GM21529 (cell line): ENCODE measurements around the gene FBXO46.
"Not testable (repeated sequence)": the region's sequence is repeated elsewhere in the genome, so short reads cannot be mapped to it uniquely, and the experiment has no call there.

Experiments
- ATAC-seq: cut with Tn5 transposase; IDR thresholded peaks from one replicate; pipeline ENCODE4 v1.9.1; 2021; ENCODE audit not compliant: unreplicated experiment

FBXO46 gene

GRCh38 chr19:45729800-45730290 lies 851 bp downstream of the FBXO46 start:
- ATAC-seq, result no peak

DNA sequence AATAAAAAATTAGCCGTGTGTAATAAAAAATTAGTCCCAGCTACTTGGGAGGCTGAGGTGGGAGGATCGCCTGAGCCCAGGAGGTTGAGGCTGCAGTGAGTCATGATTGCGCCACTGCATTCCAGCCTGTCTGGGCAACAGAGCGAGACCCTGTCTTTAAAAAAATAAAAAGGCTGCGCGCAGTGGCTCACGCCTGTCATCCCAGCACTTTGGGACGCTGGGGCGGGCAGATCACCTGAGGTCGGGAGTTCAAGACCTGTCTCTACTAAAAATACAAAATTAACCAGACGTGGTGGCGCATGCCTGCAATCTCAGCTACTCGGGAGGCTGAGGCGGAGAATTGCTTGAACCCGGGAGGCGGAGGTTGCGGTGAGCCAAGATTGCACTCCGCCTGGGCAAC lies 2.0 kb downstream of the FBXO46 start:
- ATAC-seq, result not testable (repeated sequence)

GRCh38 chr19:45720065-45720464 lies 10.6 kb downstream of the FBXO46 start:
- ATAC-seq, result not testable (repeated sequence)

- ATAC-seq, result no peak
These were observed 12.6 kb downstream of the FBXO46 start for GRCh38 chr19:45717983-45718650.

DNA sequence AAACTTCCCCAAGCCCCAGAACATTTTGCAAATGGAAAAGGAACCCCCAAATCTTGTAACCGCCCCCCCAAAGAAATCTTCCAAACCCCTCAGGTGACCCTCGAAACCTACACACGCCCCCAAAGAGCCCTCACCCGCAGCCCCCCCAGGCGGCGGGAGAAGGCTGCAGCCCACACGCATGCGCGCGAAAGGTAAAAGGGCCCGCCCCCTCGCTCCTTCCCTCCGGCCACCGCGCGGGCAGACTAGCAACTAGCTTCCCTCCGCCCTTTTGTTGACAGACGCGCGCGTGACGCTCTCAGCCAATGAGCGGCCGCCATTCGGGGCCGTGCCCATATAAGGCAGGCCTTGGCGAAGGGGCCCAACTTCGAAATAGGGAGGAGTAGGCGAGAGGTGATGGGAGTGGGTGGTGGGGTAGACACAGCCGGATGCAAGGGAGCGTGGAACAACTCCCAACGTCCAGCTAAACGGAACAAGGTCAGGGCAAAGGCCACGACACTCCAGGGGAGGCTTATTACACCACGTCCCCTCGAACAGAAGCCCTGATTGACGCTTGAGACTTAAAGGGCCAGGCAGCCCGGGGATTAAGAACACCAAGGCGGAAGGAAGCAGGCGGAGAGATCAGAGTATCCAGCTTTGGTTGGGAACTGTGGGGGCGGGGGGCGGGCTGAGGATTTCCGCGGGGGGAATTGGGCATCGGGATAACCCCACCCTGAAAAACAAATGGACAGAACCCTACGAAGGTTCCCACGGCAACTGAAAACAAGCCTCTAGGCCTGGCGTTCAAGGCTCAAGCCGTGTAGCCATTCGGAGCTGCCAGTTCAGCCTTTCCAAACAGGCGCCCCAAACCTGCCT lies 13.3 kb downstream of the FBXO46 start:
- peak; percentile 91 for ATAC-seq

DNA sequence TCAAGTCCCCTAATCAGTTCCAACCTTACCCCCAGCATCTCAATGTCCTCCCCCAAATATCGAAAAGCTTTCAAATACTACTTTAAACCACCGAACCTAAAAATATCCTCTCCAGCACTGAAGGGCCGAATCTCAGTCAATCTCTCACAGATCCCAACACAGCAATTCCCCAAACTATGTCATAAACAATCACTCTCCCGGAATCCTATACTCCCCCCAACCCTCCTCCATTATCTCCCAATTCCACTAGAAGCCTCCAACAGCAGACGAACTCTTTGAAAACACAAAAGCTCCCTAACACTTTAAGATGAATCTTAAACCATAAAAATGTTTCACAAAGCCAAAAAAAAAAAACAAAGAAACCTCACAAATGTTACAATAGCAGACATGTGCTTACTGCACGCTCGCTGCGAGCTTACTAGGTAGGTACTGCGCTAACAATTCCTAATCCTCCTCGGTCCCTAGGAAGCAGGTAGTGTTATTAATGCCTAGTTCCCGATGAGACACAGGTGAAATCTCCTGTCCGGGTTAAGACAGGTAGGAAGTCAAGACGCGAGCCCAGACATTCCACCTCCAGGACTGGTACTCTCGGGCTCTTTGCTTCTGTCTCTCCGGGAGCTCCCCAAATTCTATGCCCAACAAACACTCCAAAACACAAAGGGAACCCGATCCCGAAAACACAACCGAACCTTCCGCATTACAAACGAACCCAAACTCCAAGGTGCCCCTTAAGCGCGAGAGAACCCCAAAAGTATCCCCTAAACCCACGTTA lies 14.2 kb downstream of the FBXO46 start:
- ATAC-seq, result no peak

GRCh38 chr19:45715139-45715538 lies 15.6 kb downstream of the FBXO46 start:
- ATAC-seq, result no peak

- no peak for ATAC-seq
These were observed 17.6 kb downstream of the FBXO46 start for GRCh38 chr19:45713141-45713540.

- ATAC-seq, result no peak
These were observed 18.0 kb downstream of the FBXO46 start for GRCh38 chr19:45712699-45713067.

GRCh38 chr19:45711851-45712698 lies 18.6 kb downstream of the FBXO46 start:
- no peak for ATAC-seq

DNA sequence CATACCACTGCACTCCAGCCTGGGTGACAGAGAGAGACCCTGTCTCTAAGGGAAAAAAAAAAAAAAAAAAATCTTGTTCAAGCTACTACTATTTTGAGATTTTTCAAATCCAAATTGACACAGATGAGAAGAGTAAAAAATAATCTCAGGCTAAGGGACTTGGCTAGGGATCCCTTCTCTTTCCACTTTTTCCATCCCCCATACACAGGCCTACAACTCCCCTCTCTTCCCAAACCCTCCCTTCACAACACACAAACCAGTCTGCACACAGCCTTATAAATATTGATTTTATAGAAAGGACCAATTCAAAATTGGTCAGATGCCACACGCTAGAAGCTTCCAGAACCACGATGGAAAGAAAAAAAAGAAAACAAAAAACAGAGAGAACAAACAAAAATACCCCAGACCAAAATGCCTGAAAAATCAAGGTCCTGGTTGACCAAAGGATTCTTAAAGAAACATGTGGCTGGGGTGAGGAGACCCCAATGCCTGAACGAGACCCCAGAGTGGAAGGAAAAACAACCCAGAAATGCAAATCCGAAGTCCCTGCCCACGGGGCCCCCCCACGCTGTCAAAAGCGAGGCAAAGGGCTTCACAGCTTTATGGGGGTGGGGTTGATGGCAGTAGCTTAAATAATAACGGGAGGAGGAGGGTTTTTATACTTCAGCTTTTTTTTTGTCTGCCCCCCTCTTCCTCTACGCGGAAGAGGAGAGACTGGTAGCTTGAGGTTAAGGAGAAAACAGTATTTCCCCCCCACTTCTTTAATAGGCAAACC lies 20.2 kb downstream of the FBXO46 start:
- ATAC-seq, result no peak

GRCh38 chr19:45705710-45706415 lies 24.8 kb downstream of the FBXO46 start:
- ATAC-seq, result no peak

GRCh38 chr19:45705115-45705514 lies 25.6 kb downstream of the FBXO46 start:
- no peak for ATAC-seq

DNA sequence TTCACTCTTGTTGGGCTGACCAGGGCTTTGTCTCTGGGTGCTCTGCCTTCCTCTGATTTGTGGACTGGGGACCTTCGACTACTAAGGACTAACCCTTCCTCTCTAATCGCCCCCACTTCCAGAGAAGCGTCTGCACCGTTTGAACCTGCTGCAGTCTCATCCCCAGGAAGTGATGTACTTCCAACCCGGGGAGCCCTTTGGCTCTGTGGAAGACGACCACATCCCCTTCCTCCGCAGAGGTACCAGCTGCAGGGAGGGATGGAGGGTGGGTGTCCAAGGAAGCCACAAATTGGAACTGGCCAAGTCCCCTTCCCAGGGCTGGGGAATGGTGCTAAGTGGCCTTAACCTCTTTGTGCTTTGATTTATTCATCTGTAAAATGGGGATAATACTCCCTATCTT lies 29.0 kb downstream of the FBXO46 start:
- ATAC-seq, result no peak

DNA sequence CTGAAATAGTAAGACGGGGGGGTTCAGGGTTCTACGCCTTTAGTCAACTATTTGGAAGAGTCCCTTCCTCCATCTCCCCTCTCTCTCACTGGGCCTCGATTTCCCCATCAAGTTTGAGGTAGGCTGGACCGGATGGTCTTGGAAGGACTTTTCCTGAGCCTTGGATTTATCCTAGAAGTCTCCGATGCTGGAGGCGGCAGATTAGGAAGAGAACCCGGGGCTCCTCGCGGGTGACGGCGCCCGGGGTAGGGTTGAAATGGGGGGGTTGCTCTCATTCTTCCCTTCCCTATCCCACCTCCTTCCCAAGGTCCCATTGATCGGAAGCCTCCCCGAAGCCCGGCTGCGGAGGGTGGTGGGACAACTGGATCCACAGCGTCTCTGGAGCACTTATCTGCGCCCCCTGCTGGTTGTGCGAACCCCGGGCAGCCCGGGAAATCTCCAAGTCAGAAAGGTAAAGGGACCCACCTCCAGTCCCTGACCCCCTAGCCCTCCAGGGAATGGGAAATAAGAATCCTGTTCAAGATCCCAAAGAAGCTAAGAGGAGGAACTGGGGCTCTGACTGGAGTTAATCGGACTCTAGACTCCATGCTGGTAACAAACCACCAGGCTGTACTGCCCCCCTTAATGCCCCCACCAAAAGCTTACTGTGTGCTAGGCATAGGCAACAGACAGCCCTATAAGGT lies 37.4 kb downstream of the FBXO46 start:
- ATAC-seq, result no peak

GRCh38 chr19:45692187-45693105 lies 38.2 kb downstream of the FBXO46 start, which contains the start of gene QPCTL:
QPCTL (plus strand) TSS chr19:45692666; CDS start chr19:45692704, 38 bp downstream.
- peak; percentile 85 for ATAC-seq

GRCh38 chr19:45691516-45692186 lies 39.0 kb downstream of the FBXO46 start, which contains the start of gene SNRPD2:
SNRPD2 (minus strand) TSS chr19:45691953; CDS start chr19:45691888, 65 bp downstream.
- peak; percentile 37 for ATAC-seq
